Liver (tissue), 3 donors: ENCODE results near the gene PPP1R3D.

ENCODE experiments used
- NR2F2 ChIP-seq: IDR thresholded peaks from 2 replicates; pipeline ENCODE4 v1.6.1; 2016; ENCODE audit warnings: antibody characterized with exemption
- TF ChIP-seq, protein P1 (sequence below): fragments of 150-350 bp; IDR thresholded peaks from 2 replicates; pipeline ENCODE4 v1.5.1; 2017; ENCODE audit warnings: improper control_type of control experiment, low read depth, low read length; ENCODE audit not compliant: missing input control
- donor health status: healthy.
- donor health status: healthy.

- TF ChIP-seq, protein P1, sequence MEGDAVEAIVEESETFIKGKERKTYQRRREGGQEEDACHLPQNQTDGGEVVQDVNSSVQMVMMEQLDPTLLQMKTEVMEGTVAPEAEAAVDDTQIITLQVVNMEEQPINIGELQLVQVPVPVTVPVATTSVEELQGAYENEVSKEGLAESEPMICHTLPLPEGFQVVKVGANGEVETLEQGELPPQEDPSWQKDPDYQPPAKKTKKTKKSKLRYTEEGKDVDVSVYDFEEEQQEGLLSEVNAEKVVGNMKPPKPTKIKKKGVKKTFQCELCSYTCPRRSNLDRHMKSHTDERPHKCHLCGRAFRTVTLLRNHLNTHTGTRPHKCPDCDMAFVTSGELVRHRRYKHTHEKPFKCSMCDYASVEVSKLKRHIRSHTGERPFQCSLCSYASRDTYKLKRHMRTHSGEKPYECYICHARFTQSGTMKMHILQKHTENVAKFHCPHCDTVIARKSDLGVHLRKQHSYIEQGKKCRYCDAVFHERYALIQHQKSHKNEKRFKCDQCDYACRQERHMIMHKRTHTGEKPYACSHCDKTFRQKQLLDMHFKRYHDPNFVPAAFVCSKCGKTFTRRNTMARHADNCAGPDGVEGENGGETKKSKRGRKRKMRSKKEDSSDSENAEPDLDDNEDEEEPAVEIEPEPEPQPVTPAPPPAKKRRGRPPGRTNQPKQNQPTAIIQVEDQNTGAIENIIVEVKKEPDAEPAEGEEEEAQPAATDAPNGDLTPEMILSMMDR: no peak
- TF ChIP-seq NR2F2: no peak
Measured at GRCh38 chr20:59920944-59921343, 19.2 kb downstream of the PPP1R3D start.
